ENCODE measurements around the gene ABCC6.
"Not testable (repeated sequence)": the region's sequence is repeated elsewhere in the genome, so short reads cannot be mapped to it uniquely, and the experiment has no call there.

Gene ABCC6

DNA sequence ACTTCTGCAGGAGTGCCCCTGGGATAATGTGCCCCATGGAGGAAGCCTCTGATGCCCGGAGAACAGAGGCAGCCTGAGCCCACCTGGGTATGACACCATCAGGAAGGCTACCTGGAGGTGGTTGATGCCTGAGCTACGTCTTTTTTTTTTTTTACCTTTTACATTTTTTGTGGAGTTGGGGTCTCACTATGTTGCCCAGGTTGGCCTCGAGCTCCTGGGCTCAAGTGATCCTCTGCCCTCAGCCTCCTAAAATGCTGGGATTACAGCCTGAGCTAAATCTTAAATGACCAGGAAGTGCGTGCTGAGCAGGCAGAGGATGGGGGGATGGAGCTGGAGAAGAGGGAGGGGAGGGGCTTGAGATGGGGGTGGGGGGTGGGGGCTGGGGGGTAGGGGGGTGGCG is 32.7 kb downstream of the ABCC6 start:
- DNase-seq = no peak

DNA sequence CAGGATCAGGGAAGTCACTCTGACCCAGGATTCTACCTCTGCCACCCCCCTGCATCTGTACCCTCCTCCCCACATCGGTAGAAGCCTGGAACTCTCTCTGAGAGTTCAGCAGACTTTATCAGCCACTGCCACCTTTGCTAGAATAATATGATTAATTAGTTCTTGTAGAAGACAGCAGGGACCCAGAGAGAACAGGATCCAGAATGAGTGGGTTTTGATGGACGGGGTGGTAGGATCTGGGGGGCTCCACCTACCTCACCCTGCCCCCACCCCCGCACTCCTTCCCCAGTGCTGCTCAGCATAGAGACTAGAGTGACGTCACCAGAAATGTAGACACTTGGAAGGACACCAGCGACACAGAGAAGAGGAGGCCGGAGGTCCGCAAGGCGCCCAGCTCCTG is 33.5 kb downstream of the ABCC6 start:
- no peak for DNase-seq

DNA sequence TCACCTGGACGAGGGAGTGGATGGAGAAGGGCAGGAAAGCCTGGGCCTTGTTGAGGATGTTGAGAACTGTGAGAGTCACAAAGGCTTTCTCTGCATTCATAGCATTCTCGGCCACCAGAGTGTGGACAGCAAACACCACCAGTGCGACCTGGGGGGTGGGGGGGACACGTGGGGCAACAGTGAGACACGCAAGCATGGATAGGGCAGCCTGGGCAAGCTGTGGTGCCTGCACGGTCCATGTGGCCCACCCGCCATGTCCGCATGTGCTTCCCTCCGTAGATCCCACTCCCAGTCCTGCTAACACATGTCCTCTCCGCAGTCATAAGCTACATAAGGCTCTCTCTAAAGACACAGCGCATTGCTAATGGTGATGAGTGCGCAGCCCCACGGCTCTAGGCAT is 34.5 kb downstream of the ABCC6 start:
- DNase-seq = no peak

DNA sequence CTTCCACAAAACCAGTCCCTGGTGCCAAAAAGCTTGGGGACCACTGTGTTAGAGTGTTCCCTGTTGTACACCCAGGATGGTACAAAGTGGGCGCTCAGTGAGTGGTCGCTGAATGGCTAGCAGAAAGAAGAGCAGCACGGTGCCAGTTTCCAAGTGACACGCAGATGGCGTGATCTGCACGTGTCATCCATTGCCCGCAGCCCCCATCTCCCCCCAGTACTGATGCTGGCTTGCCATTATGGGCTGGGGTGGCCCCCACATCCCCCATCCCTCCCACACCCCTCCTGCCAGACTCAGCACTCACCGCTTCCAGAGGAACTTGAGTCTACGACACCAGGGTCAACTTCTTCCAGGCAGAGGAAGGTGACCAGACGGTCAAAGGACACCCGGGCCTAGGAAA is 36.5 kb downstream of the ABCC6 start:
- DNase-seq = no peak

DNA sequence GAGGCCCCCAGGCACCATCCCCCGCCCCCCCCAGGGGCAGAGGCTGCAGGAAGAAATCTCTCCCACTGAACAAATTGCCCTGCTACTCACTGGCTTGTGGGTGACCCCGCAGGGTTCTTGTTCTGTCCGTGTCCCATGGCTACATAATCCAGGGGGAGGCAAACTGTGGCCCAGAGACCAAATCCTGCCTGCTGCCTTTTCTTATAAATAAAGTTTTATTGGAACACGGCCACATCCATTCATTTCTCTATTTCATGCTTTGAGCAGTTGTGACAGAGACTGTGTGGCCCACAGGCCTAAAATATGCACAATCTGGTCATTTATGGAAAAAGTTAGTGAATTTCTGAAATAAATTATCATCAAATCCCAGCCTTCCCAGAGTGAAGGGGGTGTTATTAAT is 38.2 kb downstream of the ABCC6 start:
- no peak for DNase-seq

DNA sequence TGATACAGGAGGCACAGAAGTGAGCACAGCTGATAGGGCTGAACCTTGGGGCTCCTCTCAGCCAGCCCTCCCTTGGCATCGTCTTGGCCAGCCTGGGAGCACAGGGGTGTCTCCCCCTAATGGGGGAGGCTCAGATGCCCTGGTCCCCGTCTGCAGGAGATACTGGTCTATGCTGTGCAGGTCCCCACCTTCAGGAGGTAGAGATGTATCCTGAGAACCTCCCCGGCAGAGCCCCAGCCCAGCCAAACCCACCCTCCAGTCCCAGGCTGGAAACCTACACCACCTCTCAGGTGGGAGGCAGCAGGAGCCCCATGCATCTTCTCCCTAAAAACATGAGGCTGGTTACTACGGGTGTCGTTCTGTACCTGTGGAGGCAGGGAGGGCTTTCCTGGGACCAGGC is 38.7 kb downstream of the ABCC6 start:
- no peak for DNase-seq

DNA sequence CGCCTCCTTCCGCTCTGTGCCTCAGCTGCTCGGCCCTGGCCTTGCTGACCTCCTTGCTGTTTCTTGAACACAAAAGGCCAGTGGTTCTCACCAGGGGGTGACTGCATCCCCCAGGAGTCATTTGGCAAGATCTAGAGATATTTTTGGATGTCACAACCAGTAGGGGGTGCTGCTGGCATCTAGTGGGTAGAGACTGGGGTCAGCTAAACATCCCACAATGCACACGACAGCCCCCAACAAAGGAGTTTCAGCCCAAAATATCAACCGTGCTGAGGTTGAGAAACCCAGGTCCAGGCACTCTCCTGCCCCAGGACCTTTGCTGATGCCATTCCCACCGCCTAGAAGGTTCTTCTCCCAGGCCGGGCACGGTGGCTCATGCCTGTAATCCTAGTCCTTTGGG is 39.7 kb downstream of the ABCC6 start:
- DNase-seq = no peak

DNA sequence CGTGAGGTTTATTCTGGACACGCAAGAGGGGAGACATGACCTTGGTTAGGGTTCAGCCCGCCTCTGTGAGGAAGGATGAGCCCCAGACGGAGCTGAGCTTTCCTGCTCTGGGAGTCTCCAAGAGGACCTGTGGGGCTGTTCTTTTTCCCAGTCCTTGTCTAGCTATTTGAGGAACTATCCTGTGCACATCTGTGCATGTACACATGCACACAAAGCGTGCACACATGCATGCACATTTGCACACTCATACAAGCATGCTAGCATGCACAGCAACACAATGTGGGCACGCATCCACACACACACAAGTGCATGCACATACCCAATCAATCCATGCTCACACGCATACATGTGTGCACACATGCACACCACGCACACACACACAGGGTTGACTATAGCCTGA is 40.4 kb downstream of the ABCC6 start:
- no peak for DNase-seq

DNA sequence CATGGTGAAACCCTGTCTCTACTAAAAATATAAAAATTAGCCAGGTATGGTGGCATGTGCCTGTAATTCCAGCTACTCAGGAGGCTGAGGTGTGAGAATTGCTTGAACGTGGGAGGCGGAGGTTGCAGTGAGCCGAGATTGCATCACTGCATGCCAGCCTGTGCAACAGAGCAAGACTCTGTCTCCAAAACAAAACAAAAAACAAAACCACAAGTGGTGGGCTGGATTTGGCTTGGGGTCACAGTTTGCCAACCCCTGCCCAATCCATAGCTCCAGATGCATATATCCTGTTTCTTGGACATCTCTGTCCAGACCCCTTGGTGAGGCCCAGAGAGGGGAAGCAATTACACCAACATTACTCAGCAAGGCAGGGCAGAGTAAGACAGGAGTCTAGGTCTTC is 41.5 kb downstream of the ABCC6 start:
- not testable (repeated sequence) for DNase-seq

DNA sequence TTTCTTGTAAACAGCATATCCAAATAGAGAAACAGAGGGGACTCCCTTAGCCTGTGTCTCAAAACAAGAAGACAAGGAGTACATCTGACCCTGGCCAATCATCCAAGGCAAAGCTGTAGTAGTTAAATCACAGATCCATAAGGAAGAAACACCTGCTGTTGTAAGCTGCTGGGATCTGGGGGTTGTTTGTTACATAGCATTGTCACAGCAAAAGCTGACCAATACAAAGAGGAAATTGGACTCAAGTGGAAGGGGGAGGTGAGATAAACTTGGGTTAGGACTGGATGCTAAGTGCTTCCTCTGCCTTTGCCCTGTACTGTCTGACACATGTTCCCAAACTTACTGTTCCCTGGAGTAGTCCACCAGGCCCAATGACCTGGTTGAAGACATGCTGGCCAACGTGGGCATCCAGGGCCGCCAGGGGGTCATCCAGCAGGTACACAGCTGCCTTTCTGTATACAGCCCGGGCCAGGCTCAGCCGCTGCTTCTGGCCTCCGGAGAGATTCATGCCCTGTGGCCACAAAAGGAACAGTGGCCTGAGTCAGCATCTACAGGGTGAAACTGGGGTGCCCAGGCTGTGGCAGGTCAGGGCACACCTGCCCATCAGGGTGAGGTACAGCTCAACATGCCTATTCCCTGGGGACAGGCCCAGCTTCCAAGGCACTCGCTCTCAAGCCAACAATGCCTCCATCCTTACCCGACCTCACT is 44.7 kb downstream of the ABCC6 start:
- no peak for DNase-seq

DNA sequence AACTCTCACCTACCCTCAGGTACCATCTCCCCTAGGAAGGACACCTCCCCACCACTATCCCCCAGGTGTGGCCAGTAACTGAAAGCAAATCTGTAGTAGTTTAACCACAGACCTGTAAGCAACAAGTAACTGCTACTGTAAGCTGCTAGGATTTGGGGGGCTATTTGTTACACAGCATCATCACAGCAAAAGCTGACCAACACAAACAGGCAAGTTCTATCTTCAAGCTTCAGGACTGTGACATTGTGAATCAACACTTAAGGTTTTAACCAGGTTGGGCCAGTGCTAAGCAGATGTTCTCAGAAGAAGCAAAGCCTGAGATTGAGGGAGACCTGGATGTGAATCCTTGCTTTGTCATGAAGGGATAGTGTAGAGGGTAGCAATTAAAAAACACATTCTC is 47.0 kb downstream of the ABCC6 start:
- DNase-seq = no peak

DNA sequence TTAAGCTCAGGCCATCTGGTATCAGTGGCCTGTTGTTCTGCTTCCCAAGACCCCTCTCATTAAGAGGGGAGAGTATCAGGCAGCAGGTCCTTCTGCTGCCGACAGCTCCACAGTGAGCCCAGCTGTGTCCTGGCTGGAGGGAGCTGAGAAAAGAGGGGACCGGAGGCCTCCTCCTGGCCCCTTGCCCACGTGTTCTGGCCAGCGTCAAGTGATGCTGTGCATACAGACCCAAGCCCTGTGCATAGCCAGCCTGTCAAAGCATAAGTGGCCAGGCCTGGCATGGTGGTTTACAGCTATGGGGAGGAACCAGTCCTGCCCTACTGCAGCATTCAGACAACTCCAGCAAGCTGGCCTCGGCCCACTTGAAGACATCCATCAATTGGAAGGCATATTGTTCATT is 48.0 kb downstream of the ABCC6 start:
- DNase-seq = peak in 8 of 51 donors; percentile 1 to 9 (median 4)

DNA sequence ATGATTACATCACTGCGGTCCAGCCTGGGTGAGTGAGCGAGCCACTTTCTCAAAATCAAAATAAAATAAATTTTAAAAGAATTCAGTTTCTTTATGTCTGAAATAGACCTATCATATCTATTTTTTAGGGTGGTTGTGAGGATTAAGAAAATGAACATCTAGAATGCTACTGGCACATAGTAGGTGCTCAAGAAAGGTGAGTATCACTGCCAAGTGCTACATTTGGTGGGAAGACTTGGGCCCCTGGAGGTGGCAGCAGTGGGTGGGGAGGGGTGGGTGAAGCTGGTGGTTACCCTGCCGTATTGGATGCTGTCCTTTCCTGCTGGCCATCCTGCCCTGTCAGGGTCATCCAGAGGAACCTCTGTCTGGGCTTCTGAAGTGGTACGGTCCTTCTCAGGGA is 50.3 kb downstream of the ABCC6 start:
- DNase-seq = no peak

DNA sequence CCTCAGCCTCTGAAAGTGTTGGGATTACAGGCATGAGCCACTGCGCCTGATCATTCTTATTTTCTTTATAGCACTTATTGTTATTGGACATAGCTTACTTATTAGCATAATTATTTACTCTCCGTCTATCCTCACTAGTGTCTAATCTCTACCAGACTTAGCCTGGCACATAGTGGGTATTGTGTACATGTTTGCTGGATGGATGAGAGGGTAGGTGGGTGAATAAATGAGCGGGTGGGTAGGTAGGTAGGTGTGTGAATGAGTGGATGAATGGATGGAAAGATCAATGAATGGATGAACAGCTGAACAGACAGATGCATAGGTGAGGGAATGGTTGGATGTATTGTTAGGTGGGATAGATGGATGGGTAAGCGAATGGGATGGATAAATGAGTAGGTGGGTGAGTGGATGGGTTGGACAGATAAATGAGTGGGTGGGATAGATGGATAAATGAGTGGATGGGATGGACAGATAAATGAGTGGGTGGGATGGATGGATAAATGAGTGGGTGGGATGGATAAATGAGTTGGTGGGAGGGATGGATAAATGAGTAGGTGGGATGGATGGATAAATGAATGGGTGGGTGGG is 51.9 kb downstream of the ABCC6 start:
- no peak for DNase-seq

DNA sequence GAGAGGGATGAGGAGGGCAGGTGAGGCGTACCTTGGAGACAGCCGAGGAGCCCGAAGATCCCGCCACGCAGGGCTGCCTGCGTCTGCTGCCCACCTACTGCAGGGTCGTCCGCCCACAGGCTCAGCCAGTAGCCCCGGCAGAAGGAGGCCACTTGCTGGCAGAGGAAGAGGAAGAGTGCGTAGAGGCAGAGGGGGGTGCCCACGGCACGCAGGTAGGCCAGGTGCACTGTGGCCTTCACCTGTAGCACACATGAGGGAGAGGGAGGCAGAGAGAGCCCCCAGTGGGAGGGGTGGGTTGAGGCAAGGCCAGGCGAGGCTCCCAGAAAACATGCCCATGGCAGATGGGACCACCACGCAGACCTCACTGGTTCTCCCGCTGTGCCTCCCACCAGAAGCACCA is 53.7 kb downstream of the ABCC6 start:
- no peak for DNase-seq

DNA sequence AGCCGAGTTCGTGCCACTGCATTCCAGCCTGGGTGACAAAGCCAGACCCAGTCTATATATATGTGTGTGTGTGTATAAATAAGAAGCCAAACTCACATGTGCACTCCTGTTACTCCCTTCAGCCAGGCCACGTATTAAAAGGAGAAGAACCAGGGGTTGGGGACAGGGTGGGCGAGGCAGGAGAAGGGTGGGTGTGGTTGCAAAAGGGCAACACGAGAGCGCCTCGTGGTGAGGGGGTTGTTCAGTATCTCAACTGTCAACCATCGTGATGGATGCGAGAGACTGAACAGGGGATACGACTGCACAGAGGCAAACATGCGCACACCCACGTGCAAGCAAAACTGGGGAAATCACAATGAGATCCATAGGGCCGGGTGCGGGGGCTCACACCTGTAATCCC is 54.9 kb downstream of the ABCC6 start:
- no peak for DNase-seq

DNA sequence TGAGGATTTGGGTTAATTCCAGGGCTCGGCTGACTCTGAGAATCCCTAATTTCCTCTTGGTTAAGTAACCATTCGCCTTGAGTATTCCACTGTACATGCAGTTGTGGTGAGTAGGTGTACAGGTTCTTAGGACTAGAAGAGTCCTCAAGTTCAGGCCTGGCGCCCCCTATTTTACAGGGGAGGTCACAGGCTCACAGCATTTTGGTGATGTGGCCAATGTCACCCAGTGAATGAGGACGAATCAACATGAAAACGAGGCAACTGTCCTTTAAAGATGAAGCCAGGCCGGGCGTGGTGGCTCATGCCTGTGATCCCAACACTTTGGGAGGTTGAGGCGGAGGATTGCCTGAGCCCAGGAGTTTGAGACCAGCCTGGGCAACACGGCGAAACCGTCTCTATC is 55.4 kb downstream of the ABCC6 start:
- DNase-seq = no peak

DNA sequence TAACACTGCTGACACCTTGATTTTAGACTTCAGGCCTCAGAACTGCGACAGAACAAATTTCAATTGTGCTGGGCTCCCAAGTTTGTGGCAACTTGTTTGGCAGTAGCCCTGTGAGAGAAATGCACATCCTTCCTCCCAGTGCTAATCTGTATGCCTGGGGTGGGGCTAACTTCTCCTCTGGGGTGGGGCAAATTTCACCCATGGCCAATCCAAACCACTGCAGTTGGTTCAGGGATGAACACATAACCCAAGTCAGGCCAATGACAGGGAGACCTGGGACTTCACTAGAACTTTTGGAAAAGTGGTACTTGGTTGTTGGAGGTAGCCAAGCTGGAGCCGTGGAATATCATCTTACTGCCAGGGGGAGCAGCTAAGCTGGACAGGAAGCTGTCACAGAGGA is 56.3 kb downstream of the ABCC6 start:
- no peak for DNase-seq

DNA sequence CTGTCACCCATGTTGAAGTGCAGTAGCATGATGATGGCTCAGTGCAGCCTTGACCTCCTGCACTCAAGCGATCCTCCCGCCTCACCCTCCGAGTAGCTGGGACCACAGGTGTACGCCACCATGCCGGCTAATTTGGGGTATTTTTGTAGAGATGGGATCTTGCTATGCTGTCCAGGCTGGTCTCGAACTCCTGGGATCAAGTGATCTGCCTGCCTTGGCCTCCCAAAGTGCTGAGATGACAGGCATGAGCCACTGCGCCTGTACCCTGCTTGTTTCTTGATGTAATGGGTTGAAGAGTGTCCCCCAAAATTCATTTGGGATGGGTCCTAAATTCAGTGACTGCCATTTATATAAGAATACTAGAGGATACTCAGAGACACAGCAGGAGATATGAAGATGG is 57.2 kb downstream of the ABCC6 start:
- DNase-seq = no peak

DNA sequence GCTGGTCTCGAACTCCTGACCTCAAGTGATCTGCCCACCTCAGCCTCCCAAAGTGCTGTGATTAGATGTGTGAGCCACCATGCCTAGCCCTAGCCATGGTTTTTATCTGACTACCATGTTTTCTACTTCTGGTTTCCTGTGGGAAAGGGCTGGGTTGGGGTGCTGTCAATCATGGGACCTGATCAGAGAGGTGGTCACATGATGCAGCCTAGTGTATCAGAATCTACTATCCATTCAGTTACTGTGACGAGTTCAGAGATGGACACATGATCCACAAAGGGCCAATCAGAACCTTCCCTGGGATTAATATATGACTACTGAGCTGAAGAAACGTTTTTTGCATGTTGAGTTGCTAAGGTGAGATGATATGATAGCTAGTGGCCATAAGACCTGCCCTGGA is 59.1 kb downstream of the ABCC6 start:
- no peak for DNase-seq

DNA sequence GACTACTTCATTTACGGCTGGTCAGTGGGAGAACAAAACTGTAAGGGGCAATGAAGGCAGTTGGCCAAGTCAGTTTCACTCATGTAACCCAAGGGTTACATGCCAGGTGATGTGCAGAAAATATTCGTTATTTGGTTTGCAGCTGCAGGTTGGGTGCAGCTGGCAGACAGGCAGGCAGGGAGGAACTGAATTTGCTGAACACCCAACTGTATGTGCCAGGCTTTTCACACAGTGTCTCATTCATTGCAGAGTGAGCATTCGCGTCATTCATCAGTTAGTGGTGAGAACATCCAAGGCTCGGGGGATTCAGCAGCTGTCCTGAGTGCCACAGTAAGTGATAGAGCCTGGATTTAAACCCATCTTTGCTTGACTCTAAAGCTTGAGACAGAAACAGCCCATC is 59.7 kb downstream of the ABCC6 start:
- DNase-seq = peak in 28 of 51 donors; percentile 1 to 61 (median 34)

DNA sequence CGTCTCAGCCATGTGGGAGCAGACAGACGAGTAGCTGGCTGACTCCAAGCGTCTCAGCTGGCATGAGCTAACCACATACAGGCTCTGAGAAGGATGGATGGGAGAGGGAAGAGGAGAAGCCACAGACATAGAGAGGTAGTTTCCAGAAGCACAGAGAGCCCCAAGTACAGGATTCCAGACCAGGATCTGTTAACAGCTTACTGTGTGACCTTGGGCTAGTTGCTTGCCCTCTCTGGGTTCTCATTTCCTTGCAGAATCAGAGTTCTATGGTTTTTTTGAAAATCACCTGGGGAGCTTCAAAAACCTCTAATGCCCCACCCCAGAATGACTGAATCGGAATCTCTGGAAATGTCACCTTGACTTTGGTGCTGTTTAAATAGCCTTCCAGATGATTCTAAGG is 60.2 kb downstream of the ABCC6 start:
- DNase-seq = no peak

DNA sequence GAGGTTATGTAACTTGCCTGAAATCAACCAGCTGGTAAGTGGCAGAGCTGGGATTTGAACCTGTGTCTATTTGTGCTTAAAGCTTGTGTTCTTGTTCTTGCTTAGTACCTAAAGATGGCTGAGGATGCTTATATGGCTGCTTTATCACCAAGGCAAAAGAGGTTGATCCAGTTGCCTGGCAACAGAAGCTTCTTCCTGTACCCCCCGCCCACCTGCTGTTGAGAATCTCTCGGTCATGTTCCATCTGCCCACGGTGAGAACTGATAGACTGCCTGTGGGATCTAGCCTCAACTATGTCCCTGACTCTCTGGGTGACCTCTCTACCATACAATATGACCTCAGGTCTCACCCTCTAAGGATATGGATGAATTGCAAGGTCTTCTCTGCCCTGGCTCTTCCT is 60.7 kb downstream of the ABCC6 start:
- no peak for DNase-seq

DNA sequence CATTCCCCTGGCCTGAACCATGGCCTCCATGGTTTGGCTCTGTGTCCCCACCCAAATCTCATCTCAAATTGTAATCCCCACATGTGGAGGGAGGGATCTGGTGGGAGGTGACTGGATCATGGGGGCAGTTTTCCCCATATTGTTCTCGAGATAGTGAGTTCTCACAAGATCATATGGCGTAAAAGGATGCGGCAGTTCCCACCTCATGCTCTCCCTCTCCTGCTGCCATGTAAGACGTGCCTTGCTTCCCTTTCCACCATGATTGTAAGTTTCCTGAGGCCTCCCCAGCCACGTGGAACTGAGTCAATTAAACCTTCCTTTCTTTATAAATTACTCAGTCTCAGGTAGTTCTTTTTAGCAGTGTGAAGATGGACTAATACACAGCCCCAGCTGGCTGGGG is 61.5 kb downstream of the ABCC6 start:
- DNase-seq = not testable (repeated sequence)

All from hypothalamus (tissue), 51 donors.